Measurements from ENCODE around the gene CACNA1G. TPM values are rescaled to one million over a fixed set of nuclear protein-coding genes. Genes with fewer than 3 reads are reported as not detected.

CACNA1G gene
- polyA plus RNA-seq, 1 donor from 2014 or later, result 10.9 TPM

DNA sequence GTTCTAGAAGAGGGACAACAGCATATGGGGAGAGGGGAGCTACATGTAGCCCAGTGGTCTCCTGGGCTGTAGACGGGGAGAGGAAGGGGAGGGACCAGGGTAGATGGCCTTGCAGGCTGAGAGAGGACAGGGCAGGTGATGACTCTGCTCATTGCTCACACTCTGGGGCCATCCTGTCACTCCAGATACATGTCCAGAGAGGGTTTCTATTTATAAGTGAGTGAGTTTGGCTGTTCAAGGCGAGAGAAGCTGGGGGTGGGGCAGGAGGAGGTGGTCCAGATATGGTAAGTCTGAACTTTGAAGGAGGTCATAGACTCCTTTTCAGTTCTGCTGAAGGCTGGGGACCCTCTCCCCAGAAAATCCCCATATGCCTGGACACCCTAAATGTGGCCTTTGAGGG, 22.2 kb downstream of the CACNA1G start:
- Histone ChIP-seq H3K27me3 (ENCODE audit: insufficient read depth, low read depth, low read length) (no peaks in the 10 kb centered on the region), H2AFZ (ENCODE audit: low read depth, low read length) (no peak overlapping the region), H3K4me2 (ENCODE audit: low read length) (no peak overlapping the region), H3K27ac (ENCODE audit: low read length) (no peak overlapping the region), H3K9me3 (ENCODE audit: low read length) (no peaks in the 10 kb centered on the region), H3F3A (ENCODE audit: insufficient read depth, low read length, poor library complexity, severe bottlenecking) (no peaks in the 10 kb centered on the region), H3K9ac (ENCODE audit: low read length) (no peak overlapping the region), H3K79me2 (replicated peaks; ENCODE audit: insufficient read depth, low read length) (no peaks in the 10 kb centered on the region), H4K20me1 (ENCODE audit: insufficient read depth) (no peaks in the 10 kb centered on the region), H3K4me3 (ENCODE audit: low read length) (no peak overlapping the region), H3K9me2 (ENCODE audit: insufficient read depth, low read length) (no peaks in the 10 kb centered on the region), H3K36me3 (ENCODE audit: insufficient read depth, low read length) (no peaks in the 10 kb centered on the region)
- no peak for TF ChIP-seq RAD21 (conservative IDR thresholded peaks at IDR 0.05)
- no peak for TF ChIP-seq TAF1 (IDR thresholded peaks at IDR 0.05; ENCODE audit: low read depth)
- TF ChIP-seq, protein P1, sequence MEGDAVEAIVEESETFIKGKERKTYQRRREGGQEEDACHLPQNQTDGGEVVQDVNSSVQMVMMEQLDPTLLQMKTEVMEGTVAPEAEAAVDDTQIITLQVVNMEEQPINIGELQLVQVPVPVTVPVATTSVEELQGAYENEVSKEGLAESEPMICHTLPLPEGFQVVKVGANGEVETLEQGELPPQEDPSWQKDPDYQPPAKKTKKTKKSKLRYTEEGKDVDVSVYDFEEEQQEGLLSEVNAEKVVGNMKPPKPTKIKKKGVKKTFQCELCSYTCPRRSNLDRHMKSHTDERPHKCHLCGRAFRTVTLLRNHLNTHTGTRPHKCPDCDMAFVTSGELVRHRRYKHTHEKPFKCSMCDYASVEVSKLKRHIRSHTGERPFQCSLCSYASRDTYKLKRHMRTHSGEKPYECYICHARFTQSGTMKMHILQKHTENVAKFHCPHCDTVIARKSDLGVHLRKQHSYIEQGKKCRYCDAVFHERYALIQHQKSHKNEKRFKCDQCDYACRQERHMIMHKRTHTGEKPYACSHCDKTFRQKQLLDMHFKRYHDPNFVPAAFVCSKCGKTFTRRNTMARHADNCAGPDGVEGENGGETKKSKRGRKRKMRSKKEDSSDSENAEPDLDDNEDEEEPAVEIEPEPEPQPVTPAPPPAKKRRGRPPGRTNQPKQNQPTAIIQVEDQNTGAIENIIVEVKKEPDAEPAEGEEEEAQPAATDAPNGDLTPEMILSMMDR (IDR thresholded peaks at IDR 0.05; ENCODE audit: poor library complexity, severe bottlenecking), result no peak
- TF ChIP-seq EZH2 (IDR thresholded peaks at IDR 0.05; ENCODE audit: borderline replicate concordance, insufficient read depth, low read length, poor library complexity, severe bottlenecking), result no peak
- TF ChIP-seq, protein P2, sequence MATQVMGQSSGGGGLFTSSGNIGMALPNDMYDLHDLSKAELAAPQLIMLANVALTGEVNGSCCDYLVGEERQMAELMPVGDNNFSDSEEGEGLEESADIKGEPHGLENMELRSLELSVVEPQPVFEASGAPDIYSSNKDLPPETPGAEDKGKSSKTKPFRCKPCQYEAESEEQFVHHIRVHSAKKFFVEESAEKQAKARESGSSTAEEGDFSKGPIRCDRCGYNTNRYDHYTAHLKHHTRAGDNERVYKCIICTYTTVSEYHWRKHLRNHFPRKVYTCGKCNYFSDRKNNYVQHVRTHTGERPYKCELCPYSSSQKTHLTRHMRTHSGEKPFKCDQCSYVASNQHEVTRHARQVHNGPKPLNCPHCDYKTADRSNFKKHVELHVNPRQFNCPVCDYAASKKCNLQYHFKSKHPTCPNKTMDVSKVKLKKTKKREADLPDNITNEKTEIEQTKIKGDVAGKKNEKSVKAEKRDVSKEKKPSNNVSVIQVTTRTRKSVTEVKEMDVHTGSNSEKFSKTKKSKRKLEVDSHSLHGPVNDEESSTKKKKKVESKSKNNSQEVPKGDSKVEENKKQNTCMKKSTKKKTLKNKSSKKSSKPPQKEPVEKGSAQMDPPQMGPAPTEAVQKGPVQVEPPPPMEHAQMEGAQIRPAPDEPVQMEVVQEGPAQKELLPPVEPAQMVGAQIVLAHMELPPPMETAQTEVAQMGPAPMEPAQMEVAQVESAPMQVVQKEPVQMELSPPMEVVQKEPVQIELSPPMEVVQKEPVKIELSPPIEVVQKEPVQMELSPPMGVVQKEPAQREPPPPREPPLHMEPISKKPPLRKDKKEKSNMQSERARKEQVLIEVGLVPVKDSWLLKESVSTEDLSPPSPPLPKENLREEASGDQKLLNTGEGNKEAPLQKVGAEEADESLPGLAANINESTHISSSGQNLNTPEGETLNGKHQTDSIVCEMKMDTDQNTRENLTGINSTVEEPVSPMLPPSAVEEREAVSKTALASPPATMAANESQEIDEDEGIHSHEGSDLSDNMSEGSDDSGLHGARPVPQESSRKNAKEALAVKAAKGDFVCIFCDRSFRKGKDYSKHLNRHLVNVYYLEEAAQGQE (IDR thresholded peaks at IDR 0.05; ENCODE audit: borderline replicate concordance), result no peak
- no peak for TF ChIP-seq EP300 (conservative IDR thresholded peaks at IDR 0.05; ENCODE audit: poor library complexity, severe bottlenecking)

DNA sequence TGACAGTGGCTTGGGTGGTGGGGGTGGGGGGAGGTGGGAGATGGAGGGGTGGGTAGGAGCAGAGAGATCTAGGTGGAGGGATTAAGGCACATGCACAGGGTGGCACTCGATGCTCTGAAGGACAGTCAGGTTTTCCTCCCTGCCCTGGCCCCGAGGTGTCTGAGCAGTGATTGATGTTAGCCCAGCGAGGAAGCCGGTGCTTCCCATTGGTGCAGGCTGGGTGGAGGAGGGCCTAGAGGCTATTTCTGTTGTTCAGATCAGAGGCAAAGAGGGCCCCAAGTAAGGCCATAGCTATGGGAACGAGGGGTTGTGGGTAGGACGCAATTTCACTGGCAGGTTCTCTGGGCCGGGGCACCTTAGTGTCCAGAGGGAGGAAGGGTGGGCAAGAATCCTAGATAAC, 23.1 kb downstream of the CACNA1G start:
- Histone ChIP-seq H3K9me2 (ENCODE audit: insufficient read depth, low read length) (no peaks in the 10 kb centered on the region), H3K9me3 (ENCODE audit: low read length) (no peaks in the 10 kb centered on the region), H3K36me3 (ENCODE audit: insufficient read depth, low read length) (no peaks in the 10 kb centered on the region)

More for the DNA sequence above, 23.1 kb downstream of the CACNA1G start:
- Histone ChIP-seq H3K27me3 (ENCODE audit: insufficient read depth, low read depth, low read length) (no peaks in the 10 kb centered on the region), H3K27ac (ENCODE audit: low read length) (no peak overlapping the region), H3K4me2 (ENCODE audit: low read length) (no peak overlapping the region), H3K79me2 (replicated peaks; ENCODE audit: insufficient read depth, low read length) (no peaks in the 10 kb centered on the region), H3K9ac (ENCODE audit: low read length) (no peak overlapping the region), H4K20me1 (ENCODE audit: insufficient read depth) (no peaks in the 10 kb centered on the region), H3F3A (ENCODE audit: insufficient read depth, low read length, poor library complexity, severe bottlenecking) (no peaks in the 10 kb centered on the region), H2AFZ (ENCODE audit: low read depth, low read length) (no peak overlapping the region), H3K4me3 (ENCODE audit: low read length) (no peak overlapping the region)
- TF ChIP-seq, protein P2 (IDR thresholded peaks at IDR 0.05; ENCODE audit: borderline replicate concordance), result no peak
- TF ChIP-seq EP300 (conservative IDR thresholded peaks at IDR 0.05; ENCODE audit: poor library complexity, severe bottlenecking) (no peak), SMC3 (conservative IDR thresholded peaks at IDR 0.05; ENCODE audit: poor library complexity) (no peak), EZH2 (IDR thresholded peaks at IDR 0.05; ENCODE audit: borderline replicate concordance, insufficient read depth, low read length, poor library complexity, severe bottlenecking) (no peak), POLR2AphosphoS5 (IDR thresholded peaks at IDR 0.05) (no peak), RAD21 (conservative IDR thresholded peaks at IDR 0.05) (no peak), TAF1 (IDR thresholded peaks at IDR 0.05; ENCODE audit: low read depth) (no peak), MXI1 (conservative IDR thresholded peaks at IDR 0.05; ENCODE audit: poor library complexity, severe bottlenecking) (no peak)
- TF ChIP-seq, protein P1 (IDR thresholded peaks at IDR 0.05; ENCODE audit: poor library complexity, severe bottlenecking), result no peak

All from neural cell (in vitro differentiated cells).